ENCODE results near the gene NAA10. TPM values are rescaled to one million over a fixed set of nuclear protein-coding genes. Genes with fewer than 3 reads are reported as not detected.
A peak's percentile ranks its signal among the peaks of the same experiment; 100 is the strongest.

The NAA10 gene
- total RNA-seq, 1 experiment from 2014 or later: 216 TPM

DNA sequence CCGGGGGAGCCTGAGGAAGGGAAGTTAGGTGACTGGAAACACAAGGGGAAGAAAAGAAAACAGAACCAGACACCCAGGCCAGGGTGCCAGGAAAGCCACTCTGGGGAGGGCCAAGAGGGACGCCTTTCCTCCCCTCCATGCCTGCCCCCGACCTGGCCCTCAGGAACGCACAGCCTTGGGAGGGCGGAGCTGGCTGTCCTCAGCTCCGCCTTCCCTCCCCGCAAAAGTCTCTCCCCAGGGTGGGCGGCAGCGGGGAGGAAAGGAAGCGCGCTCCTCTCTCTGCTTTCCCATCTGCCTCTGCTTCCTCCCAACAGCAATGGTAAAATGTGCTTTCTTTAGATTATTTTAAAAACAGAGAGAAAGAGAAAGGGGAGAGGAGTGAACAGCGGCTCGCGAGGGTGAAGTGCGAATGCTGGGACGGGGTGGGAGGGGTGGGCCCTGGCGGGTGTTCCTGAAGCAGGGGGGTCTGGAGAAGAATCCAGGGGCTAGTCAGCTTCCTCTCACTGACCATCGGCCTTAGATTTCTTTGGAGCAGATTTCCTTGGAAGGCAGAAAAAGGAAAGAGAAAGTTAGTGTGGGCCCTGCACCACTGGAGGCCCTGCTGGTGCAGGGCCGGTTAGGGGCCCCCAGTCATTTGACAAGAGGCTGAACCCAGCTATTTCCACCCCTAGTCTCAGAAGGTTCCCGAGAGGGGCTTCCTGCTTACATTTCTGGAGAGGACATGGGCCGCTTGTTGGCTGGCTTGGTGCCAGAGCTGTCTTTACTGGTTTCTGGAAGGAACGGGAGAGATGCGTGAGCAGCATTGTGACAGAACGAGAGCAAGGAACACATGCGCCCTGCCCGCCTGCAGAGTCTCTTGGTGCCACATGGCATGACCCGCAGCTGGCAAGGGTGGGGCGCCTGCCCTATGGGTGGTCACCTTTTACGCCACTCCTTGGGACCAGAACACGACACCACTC, 14.3 kb upstream of the NAA10 start:
- DNase-seq (ENCODE audit: low spot score): no peak

DNA sequence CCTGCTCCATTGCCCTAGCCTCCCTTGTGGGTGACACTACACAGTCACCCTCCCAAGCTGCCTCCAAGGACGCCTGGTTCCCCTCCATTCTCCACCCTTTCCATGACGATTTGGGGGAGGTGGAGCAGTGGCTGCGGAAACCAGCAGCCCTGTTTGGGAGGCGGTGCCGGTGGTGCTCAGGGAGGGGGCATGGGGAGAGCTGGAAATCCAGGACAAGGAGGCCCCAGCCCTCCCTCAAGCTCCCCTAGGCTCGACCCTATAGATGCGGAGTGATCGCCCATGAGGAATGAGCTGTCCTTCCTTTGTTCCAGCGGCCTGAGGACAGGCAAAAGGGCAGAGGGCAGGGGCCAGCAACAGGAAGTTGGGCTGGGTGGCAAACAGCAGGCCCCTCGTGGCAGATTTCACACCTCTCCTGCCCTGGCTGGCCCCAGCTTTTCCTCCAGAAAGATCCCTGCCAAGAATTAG, 13.2 kb upstream of the NAA10 start:
- DNase-seq (ENCODE audit: low spot score): no peak

DNA sequence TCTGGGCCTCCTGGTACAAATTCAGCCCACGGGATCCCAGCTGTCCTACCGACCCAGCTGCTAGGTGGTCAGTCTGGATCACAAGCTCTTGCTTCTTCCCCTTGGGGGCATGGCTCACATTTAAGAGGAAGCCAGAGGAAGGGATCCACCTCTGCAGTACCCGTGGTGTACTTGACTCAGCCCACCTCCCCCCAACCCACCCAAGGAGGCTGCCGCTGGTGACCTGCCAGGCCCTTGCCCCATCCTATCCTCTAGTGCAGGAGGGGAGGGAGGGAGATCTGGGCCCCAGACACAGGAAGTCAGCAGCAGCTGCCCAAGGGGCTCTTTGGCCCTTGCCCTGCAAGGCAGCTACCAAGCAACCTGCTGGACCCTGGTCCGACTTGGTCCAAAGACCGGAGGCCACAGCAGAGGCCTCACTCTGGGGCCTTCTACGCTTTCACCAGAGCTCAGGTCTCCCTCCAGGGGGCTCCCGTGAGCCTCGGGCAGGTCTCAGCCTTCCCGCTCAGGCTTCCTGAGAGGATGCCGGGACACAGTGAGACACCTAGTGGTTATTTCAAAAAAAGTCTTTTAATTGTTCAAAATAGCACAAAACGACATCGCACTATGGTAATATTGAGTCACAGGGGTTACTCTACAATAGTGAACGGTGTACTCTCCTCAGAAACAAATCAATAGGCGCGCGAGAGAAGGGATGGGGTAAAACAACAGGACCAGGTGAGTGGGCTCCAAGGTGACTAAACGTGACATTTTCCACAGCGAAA, 12.4 kb upstream of the NAA10 start:
- peak; percentile 71 for DNase-seq (ENCODE audit: low spot score)

DNA sequence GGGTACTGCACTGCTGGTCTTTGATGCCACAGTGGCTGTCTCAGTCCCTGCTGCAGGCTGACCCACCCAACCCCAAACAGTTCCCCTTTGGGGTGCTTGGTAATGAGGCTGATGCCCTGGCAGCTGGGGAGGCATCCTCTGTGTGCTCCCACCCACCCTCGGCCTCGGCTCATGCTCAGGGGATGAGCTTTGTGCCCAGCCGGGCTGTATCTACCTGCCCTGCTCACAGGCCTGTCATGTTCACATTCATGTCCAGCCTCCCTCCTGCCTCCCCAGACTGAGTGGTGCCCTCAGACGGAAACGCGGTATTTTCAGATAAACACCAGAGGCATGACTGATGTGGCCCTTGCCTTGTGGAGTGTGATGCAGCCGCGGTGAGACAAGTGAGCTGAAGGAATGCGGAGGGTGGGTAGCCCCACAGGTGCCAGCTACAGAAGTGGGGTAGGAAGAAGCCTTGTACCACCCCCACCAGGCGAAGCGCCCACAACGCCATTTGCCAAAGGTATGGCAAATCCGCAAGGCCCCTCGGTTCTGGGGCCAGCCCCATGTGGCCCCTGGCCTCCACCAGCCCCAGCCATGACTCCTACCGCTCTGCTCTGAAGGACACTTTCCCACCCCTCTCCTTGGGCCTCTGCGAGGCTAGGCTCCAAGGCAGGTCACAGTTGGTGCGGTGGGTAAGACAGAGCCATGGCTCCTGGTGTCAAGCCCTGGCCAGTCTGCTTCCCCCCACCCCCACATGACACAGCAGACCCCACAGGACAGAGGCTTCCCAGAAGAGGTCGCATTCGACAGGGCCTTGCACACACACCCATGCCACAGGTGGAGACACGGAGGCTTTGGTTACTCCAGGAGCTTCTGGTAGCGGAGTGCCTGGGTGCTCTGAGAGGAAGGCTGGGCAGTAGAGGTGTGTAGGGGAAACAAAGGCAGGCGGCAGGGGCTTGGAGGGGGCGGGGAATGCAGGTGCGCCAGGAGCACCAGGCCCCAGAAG, 11.4 kb upstream of the NAA10 start:
- DNase-seq (ENCODE audit: low spot score): no peak

DNA sequence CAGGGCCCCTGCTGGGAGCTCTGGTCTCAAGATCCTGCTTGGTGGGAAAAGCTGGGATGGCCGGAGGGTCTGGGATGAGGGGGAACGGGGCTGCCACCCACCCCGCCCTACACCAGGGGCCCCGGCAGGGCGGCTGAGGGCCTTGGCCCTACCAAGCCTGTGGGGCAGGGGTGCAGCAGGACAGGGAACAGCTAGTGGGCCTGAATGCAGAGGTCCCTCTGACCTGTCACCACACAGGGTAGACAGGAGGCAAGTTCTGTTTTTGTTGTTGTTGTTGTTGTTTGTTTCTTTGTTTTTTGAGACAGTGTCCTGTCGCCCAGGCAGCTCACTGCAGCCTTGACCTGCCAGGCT, 9.9 kb upstream of the NAA10 start:
- no peak for DNase-seq (ENCODE audit: low spot score)

DNA sequence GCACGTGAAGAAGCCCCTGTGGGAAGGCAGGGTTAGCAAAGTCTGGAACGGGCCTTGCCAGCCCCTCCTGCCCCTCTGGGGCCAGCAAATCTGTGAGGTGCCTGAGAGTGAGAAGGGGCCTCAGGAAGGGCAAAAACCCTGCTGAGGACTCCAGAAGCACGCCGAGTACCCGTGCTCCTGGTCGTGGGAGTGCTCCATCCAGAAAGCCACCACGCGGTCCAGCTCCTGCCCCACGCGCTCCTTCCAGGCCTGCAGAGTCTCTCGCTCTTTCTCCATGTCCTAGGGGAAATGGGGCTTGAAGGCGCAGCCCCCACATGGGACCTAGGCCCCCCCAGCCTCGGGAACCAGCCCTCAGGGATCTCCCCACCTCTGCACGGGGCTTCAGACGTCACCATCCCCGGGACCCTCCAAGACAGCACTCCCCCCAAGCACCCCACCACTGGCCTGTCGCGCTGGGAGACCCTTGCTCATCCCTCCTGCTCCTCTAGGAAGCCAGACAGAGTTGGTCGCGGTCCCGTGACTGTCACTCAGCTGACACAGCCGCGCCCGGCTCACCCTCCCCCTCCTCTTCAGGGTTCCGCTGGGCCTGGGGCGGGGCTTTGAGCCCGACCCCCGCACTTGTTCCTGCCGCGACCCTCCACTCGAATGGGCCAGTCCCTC, 9.4 kb upstream of the NAA10 start, which contains the start of gene RENBP:
Gene RENBP (minus strand): TSS at position 504 of the 660 bp plus-strand sequence. CDS start 33 bp downstream, at position 471.
- no peak for DNase-seq (ENCODE audit: low spot score)

DNA sequence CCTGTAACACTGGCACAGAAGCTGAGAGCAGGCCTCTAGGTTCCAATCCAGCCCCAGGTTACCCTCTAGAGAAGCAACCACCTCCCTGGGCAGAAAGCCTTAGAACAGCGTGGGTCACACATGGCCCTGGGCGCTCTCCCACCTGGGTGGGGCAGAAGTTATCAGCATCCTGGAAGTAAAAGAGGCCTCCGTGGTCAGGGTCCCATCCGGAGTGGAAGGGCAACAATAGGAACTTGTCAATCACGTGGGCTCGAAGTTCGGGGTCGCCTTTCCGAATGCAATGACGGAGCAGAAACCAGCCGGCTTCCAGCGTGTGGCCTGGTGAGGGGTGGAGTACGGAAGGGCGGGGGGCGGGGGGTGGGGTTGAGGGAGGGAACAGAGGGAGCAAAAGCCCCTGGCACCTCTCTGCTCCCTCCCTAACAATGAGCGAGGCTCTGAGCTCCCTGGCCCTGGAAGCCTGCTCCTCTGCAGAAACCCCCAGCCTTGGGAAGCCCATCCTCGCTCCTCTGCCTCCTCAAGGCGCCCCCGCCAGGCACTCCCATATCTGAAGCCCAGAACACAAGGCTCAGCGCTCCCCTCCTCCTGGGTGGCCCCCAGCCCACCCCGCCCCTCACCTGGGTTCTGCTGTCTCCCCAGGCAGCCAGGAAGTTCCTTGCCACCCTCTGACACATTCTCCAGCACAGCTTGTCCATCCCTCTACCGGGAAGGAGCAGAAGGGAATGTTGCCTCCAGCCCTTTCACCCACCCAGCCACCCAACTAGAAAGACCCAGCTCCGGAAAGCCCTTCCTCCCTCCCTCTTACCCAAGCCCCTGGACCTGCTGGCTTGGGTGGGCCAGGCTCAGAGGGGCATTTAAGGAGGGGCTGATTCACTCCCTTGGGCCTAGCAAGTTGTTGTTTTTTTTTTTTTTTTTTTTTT, 6.8 kb upstream of the NAA10 start:
- no peak for DNase-seq (ENCODE audit: low spot score)

DNA sequence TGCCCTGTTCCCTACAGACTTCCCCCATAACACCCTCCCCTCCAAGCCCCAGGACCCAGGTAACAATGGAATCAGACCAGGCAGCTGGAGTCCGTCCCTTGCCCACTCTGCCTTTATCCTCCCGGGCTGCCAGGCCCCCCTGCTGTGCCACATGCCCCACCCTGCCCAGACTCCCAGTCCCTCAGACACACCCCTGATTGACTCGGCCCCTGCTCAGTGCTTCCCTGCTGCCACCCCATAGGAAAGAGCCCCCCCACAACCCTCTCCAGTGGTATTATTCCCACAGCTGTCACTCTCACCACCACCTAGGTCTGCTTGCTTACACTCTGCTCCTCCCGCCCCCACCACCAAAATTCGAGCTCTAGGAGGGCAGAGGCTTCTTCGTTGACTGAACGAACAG, 4.7 kb upstream of the NAA10 start:
- no peak for DNase-seq (ENCODE audit: low spot score)

DNA sequence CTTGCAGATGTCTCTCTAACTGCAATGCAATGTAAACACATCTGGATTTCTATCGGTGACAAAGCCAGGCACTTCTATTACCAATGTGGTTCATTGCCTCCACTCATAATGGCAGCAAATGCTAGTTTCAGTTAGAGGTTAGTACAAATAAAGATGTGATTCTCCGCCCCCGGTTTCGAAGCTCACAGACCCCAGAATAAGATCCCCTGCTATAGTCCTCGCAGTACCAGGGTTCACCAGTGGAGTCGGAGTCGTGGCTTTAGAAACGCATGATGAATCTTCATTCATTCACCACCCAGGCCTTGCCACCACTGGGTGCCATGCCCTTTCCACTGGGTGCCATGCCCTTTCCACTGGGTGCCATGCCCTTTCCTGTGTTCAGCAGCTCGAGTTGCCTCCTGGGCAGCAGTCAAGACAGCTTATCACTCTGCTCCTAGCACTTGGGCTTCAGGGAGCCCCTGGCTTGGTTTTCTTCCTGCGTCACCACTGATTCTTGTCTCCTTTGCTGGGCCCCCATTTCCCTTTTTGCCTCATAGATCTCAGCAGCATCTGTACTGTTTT, 3.5 kb upstream of the NAA10 start:
- no peak for DNase-seq (ENCODE audit: low spot score)

DNA sequence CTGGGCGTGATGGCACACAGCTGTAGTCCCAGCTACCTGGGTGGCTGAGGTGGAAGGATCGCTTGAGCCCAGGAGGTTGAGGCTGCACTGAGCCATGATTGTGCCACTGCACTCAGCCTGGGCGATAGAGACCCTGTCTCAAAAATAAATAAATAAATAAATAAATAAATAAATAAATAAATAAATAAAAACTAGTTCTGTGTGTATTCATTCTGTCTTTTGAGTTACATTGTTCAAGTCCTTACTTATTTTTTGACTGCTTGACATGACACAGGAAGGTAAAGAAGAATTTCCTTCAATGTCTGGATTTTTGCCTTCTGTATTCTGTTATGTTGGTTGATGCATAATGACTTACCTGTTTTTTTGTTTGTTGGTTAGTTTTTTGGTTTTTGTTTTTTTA, 2.2 kb upstream of the NAA10 start:
- DNase-seq (ENCODE audit: low spot score): no peak

DNA sequence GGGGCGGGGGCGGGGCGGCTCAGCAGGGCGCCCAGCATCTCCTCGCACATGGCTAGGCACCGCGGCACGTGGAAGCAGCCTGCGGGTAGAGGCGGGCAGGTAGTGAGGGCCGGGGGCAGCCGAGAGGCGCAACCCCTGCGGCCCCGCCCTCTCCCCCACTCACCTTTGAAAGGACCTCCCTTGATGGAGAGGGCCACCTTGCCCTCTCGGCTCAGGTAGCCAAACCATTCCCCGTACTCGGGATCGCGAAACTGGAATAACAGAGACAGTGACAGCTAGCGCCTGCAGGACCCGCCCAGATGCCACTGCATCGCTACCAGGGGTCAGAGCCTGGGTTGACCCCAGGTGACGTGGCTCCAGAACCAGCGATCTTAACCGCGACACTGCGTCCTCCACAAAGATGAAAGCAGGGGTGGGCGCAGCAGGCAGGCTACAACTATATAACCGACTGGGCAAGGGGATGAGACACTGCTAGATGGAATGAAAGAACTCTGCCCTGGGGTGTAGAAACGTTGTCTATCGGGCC, 552 bp upstream of the NAA10 start:
- no peak for DNase-seq (ENCODE audit: low spot score)

DNA sequence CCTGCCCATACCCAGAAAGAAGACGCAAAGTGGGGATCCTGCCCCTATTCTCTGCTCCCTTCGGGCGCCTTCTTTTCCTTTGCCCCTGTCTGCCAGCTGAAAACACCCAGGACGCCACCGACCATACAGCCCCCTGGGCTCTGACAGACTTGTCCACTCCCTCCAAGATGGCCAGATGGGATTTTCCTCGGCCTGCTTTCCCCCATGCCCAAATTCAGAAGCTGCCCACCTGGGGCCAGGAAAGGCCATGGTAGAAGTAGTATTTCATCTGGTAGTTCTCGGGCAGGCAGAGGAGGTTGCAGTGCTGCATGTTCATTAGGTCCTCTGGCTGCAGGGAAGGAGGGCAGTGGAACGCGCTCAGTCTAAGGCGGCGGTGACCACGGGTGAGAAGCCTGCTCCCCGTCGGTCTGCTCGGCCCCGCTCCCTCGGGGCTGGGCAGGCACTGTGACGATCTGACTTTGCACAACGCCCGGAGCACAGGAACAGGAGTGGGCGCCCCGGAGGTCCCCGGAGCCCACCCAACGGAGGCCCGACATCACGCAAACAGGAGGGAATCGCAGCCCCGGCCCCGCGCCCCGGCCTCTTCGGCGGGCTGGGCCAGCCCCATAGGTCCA, 582 bp downstream of the NAA10 start:
- DNase-seq (ENCODE audit: low spot score): no peak

DNA sequence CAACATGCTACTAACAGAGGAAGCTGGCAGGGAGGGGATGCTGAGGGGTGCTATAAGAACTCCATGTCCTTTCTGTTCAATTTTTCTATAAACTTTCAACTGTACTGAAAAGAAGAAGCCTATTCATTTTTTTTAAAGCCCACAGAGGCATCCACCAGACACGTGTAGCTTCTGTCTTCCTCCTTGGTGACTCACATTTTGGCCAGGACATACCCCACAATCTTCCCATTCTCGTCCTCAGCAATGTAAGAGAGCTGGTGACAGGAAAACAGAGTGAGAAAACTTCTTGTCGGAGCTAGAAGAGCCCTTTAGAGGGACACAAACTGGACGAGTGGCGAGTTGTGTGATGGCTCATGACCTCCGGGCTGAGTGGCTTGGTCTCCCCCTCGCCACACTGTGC, 1.1 kb downstream of the NAA10 start:
- DNase-seq (ENCODE audit: low spot score): no peak

DNA sequence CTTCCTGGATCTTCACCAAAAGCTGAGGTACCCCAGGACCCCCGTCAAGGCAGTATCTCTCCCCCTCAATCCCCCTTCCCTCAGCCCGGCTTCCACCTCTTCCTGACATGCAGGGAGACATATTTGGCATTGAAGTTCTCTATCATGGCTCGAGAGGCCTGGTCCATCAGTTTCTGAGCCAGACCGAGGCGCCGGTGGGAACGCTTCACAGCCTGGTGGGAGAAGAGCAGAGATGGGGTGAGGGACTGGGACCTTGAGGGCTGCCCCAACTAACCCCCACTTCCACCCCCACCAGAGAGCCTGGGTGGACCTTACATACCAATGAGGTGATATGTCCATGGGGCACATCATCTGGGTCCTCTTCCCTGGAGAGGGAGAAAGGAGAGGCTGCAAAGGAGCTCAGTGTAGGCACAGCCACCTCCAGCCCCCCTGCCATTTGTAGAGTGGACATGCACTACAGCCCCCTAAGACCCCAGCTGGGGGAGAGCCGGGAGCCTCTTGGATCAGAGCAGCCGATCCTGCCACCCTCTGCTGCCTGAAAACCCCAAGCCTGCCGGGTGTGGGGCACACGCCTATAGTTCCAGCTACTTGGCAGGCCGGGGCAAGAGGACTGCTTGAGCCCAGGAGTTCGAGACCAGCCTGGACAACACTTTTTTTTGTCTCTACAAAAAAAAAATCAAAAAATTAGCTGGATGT, 2.5 kb downstream of the NAA10 start:
- DNase-seq (ENCODE audit: low spot score): no peak

DNA sequence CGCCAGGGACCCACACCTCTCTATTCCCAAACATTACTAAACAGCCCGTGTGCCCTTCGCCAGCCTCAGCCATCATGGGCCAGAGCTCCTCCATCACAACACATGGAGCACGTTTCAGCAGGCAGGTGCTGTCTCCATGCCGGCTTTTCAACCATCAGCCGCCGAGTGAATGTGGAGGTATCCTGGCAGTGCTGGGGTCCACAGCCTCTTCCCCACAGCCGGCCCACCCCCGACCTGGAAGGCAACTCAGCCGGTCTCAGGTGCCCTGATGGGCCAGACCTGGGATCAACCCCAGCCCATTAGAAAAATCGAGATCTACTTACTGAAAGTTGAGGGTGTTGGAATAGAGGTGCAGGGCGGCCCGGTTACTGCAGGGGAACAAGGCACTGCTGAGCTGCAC, 3.1 kb downstream of the NAA10 start:
- no peak for DNase-seq (ENCODE audit: low spot score)

DNA sequence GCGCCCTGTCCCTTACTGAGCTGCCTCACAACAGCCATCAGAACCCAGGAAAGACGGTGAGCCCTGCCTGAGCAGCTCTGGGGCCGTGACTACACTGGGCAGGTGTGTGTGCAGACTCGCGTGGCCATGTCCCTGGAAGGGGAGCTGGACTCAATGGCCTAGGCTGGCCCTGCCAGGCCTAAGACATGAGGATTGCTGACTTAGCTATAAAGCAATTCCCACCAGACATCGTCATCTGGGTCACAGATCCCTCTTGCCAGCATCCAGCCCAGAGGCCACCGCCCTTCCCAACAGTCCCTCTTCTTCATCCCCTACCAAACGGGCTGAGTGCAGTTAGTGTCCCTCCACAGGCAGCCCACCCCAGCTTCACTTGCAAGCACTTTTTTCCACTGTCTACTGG, 3.7 kb downstream of the NAA10 start:
- DNase-seq (ENCODE audit: low spot score): no peak

DNA sequence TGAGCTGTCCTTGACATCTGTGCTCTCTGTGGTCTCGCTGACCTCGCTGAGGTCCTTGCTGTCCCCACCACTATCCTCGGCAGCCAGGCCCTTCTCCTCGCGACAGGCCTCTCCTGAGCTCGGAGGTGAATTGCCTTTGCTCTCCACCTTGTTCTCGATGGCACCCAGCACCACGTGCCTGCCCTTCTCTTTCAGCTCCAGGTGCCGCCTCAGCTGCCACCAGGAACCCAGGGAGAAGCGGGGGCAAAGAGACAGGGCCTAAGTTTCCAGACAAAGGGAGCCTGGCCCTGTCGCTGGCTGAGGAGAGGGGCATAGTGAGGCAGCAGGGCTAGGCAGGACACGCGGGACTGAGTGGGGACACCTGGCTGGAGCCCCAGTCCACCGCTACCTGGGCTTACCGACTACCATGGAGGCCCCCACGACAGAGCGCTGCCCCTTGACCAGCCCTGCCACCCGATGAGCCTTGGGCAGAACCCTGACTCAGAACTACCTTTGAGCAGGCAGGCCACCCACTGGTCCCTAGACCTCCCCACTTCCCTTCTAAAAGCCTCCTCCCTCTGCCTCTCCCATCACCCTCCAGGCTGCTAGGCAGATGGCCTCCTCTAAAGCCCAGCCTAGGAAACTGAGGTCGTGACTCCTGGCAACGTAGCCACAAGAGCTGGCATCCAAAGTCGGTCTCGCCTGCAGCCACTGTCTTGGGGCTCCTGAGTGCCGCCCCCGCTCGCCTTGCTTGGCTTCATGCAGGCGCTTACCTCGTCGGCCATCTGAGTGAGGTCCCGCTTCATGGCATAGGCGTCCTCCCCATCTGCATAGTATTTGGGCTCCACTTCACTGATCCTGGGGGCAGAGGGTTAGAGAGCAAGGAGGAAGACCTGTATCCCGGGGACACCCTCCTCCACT, 4.6 kb downstream of the NAA10 start:
- no peak for DNase-seq (ENCODE audit: low spot score)
